Stimulated activated CD8-positive, alpha-beta memory T cell treated with anti-CD3 and anti-CD28 coated beads, Interleukin-7, amount 100 ng/mL, for 48 hours (primary cell): Measurements from ENCODE around the gene ALDH5A1.
"Not testable (repeated sequence)": the region's sequence is repeated elsewhere in the genome, so short reads cannot be mapped to it uniquely, and the experiment has no call there.

Experiments
- DNase-seq, 2 donors: peaks; one replicate each; pipeline ENCODE4 v3.0.0-alpha.2; 2020; ENCODE audit warnings: low read depth in 1 of 2; ENCODE audit errors: extremely low read depth in 1 of 2

The ALDH5A1 gene

GRCh38 chr6:24484657-24485323 is 10.0 kb upstream of the ALDH5A1 start:
- DNase-seq, result no peak

- DNase-seq, result no peak
These were observed 8.7 kb upstream of the ALDH5A1 start for GRCh38 chr6:24486065-24486464.

DNA sequence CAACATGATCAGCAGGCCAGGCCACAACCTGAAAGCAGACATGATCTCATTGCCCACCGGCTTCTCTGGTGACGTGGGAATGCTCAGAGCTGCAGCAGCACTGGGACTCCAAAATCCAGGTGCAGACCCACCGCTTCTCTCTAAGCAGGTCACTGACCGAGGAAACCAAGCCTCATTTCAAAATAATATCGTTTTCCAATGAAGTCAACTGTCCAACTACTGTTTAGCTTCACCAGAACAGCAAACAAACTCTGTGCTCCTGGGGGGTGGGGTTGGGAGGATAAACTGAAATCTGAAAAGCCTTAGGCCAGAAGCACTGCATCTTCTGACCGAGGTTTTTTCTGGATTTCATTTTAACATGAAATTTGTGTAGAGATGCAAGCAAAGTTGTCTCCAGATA is 5.3 kb upstream of the ALDH5A1 start, which contains the start of gene GPLD1:
GPLD1 (minus strand) TSS at position 109 of the 400 bp plus-strand sequence; CDS start at position 42, 67 bp downstream.
- DNase-seq, result no peak

DNA sequence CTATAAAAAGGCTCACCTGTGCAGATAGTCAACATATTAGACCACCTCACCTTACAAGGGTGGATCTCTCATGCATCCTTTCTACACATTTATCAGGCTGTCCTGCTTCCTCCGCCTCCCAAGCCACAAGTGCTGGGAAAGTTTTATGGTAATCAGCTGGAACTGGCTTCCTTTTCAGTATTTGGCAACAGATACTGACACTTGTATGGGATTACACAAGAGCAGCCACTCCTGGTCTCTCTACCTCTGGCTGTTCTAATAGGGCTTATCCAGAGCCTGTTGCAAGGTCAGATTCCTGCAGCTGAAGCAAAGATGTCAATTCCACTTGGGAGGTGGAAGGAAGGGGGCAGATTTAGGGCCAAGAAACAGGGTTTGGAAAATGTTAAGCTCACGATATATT is 4.9 kb upstream of the ALDH5A1 start:
- DNase-seq, result no peak

DNA sequence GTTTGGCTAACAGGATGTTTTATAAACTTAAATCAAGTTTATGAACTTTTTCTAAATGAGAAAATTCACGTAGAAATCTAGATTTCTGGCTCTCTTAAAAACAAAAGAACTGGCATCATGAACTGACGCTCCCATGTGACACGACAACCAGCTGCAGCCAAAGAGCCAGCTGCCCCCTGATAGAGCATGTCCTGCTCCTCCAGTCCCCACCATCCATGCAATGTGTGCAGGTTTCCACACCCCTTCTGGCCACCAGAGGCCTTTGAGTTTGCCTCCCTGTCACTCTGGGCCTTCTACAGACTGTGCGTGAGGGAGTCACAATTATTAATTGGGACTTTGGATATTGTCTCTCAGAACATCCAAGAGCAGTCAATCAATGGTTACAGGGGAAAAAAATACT is 3.8 kb upstream of the ALDH5A1 start:
- DNase-seq, result no peak

- no peak for DNase-seq
These were observed 2.3 kb upstream of the ALDH5A1 start for GRCh38 chr6:24492475-24492874.

DNA sequence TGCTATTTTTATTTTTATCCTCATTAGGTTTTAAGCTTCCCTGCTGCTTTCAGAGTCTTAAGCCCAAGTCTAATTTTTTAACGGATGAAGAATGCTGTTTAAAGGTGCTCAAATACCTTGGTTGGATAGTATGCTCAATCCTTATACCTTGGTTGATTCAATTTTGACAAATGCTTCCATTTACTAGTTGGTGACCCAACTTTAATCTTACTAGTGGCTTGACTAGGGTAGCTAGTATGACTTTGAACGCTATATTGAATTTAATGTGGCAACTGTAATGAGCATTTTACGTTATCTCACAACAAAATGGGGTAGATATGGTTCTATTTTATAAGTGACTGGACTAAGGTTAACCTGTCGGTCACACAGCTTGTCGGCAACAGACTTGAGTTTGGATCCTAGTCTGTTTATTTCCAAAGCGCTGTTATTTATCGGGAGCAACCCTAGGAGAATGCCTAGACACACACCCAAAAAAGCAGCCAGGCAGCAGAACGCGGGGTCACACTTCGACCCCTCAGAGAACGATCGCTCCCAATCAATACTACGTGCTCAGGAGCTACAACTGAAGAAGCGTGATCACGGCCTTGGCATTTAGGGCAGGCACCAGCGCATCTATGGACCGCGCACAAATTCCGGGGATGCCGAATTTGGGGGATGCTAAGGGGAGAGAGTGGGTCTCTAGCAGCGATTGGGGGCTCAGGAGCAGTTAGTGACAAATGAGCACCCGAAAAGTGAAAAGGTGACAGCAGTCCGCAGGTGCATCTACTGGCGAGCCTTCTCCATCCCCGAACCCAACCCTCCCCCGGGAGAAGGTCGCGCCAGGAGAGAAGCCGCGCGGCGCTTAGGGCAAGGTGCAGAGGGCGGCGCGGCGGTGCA is 586 bp upstream of the ALDH5A1 start:
- DNase-seq, result no peak

DNA sequence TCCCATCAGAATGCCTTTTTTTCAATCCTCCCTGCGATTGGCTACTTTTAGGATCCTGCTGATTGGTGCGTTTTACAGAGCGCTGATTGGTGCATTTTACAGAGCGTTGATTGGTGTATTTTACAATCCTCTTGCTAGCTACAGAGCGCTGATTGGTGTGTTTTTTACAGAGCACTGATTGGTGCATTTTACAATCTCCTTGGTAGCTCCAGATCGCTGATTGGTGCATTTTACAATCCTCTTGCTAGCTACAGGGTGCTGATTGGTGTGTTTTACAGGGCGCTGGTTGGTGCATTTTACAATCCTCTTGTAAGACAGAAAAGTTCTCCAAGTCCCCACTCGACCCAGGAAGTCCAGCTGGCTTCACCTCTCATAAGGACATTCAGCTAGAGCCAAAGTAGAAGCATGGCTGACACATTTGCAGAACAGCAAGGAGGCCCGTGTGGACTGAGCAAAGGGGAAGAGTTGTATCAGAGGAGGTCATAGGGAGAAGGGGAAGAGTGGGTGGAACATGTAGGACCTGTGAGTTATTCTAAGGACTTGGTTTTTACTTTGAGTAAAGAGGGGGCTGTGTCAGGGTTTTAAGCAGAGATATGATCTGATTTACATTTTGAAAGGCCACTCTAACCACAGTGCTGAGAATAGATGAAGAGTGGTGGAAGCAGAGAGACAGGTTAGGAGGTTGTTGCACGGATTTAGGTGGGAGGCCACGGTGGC is 2.6 kb downstream of the ALDH5A1 start:
- DNase-seq, result no peak

DNA sequence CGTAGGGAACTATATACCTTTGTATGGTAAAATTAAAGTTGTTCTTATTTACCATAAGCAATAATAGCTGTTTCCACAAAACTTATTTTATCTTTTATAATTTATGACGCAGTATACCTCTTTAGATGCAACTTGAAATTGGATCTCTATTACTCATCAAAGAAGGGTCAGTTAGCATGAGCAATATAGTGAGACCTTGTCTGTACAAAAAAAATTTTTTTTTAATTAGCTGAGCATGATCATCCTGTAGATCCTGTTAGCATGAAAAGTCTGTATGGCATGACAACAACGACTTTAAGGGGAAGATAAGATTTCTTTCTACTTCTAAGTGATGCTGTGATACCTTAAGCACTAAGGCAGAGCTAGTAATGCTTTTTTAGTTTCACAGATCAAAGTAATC is 5.9 kb downstream of the ALDH5A1 start:
- DNase-seq, result no peak

- DNase-seq, result no peak
These were observed 6.6 kb downstream of the ALDH5A1 start for GRCh38 chr6:24501374-24501773.

DNA sequence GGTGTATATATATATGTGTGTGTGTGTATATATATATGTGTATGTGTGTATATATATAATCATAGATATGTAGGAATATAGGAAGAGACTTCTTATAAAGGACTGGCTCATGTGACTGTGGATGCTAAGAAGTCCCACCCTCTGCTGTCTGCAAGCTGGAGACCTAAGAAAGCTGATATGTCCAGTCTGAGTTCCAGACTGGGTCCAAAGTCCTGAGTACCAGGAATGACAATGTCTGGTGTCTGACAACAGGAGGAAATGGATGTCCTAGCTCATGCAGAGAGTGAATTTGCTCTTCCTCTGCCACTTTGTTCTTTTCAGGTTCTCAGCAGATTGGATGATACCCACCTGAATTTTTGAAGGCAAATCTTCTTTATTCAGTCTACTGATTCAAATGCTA is 7.1 kb downstream of the ALDH5A1 start:
- DNase-seq, result no peak

DNA sequence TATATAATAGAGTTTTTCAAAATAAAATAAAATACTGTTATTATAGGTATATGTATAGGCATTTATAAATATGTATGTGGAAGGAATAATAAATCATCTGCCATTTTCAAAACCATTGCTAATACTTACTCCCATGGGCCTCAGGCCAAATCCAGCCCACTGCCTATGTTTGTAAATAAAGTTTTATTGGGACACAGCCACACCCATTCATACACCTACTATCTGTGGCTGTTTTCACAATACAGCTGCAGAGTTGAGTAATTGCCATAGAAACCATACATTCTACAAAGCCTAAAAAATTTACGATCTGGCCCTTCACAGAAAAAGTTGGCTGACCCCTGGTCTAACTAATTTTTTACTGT is 9.5 kb downstream of the ALDH5A1 start:
- DNase-seq, result no peak

DNA sequence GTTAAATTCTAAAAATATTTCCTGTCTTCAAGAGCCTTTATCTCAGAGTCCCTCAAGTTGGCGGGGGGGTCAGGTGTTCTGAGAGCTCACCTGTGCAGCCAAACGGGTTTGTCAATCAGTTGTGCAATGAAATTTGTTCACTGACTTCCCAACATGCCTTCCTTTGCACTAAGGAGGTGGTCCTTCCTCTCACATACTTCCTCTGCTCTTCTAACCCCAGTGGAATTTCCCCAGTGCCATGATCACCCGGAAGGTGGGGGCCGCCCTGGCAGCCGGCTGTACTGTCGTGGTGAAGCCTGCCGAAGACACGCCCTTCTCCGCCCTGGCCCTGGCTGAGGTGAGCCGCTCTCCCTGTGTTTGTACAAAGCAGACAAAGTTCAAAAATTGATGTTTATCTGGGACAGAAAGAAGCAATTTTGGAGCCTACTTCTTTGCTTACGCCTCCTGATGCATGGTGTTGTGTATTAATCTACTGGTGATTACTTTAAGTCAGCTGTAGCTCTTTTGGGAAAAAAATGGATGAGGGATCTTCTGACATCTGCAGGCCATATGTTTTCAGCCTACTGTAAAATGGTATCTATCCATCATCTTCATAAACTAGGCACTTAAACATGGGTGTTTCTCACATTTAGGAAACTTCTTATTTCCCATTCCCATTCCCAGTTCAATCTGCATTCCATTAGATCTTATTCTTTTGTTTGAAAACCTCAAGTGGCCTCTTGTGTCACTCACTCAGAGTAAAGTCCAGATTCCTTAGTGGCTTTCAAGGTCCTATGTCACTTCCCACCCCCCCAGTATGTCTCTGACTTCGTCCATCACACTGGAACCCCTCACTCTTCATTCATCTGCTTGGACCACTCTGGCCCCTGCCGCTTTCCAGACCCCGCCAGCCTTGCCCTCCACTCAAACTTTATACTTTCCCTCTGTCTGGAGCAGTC is 10.1 kb downstream of the ALDH5A1 start:
- no peak for DNase-seq

- no peak for DNase-seq
These were observed 12.2 kb downstream of the ALDH5A1 start for GRCh38 chr6:24506814-24507520.

- DNase-seq, result not testable (repeated sequence)
These were observed 17.2 kb downstream of the ALDH5A1 start for GRCh38 chr6:24511976-24512375.

DNA sequence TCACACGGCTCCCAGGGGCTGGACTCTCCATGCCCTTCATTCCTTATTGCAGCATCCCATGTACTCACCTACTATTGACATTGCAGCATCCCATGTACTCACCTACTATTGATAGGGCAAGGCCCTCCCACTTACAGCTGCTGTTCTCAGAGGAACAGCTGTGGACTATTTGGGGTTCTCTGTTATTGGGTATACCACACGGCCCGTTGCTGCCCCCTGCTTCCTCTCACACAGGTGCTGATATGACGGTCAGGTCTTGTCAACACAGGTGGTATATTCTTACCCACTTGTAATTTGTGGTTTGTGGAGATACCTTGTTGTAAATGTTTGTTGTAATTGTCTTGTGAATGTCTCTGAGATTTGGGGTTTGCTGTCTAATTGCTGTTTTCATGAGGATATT is 18.8 kb downstream of the ALDH5A1 start:
- DNase-seq, result no peak

- DNase-seq, result no peak
These were observed 23.1 kb downstream of the ALDH5A1 start for GRCh38 chr6:24517659-24518543.

DNA sequence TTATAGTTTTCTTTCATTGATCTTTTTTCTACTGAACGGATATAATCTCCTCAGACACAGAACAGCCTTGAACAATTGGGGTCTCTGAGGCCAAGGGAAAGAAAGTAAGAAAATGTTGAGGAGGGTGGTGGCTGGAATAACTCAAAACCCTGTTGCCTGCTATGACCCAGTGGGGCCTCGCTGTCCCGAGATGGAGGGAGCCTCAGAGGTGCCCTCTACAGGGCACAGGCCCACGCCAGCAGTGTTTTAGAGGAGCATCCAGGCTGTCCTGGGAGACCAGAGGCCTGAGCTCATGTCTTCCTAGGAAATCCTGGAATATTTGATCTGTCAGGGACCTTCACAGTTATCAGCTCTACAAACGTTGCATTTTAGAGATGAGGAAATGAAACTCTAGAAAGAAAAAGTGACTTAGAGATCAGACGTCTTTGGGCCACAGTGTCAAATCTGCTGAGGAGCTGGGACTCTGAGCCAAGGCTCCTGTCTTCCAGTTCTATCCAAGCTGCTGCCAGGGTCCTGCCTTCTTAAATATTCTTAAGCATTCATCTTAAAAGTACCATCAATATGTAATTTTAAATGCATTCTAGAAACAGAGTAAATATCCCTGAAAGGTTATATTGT is 26.3 kb downstream of the ALDH5A1 start:
- DNase-seq, result peak in 1 of 2 donors; percentile 23
